Activated CD8-positive, alpha-beta T cell treated with anti-CD3 and anti-CD28 coated beads for 36 hours (primary cell): ENCODE data around the gene MTOR. TPM values are rescaled to one million over a fixed set of nuclear protein-coding genes. Genes with fewer than 3 reads are reported as not detected.

Experiments
- ATAC-seq: fragments of 200-7000 bp; cut with Tn5 transposase; one replicate; pipeline ENCODE4 v1.10.0; 2021; ENCODE audit warnings: mild to moderate bottlenecking, moderate library complexity
- CTCF ChIA-PET: fragments of 350-600 bp; sonication (Branson Sonifier 250); formaldehyde crosslinking; loops from one replicate; lab custom pipeline; 2021; ENCODE audit warnings: antibody characterized with exemption; lab: Charles Lee
- POLR2A ChIA-PET: fragments of 350-600 bp; sonication (Branson Sonifier 250); formaldehyde crosslinking; loops from one replicate; lab custom pipeline; 2021; ENCODE audit warnings: antibody characterized with exemption; lab: Charles Lee
- DNase-seq: peaks from one replicate; pipeline ENCODE4 v3.0.0-alpha.2; 2020
- H3K27ac Mint-ChIP-seq: one replicate; pipeline ENCODE4 v1.8.0; 2021; ENCODE audit warnings: mild to moderate bottlenecking, mixed read lengths
- H3K27me3 Mint-ChIP-seq: one replicate; pipeline ENCODE4 v1.8.0; 2021; ENCODE audit warnings: mixed read lengths
- H3K36me3 Mint-ChIP-seq: one replicate; pipeline ENCODE4 v1.8.0; 2021; ENCODE audit warnings: low read depth, mixed read lengths
- H3K4me1 Mint-ChIP-seq: one replicate; pipeline ENCODE4 v1.8.0; 2021; ENCODE audit warnings: low read depth, mixed read lengths
- H3K4me3 Mint-ChIP-seq: one replicate; pipeline ENCODE4 v1.8.0; 2021; ENCODE audit warnings: mild to moderate bottlenecking, moderate library complexity, mixed read lengths
- H3K9me3 Mint-ChIP-seq: one replicate; pipeline ENCODE4 v1.8.0; 2021; ENCODE audit warnings: mixed read lengths
- intact Hi-C: fragments of 100-400 bp; cut with micrococcal nuclease; formaldehyde crosslinking; loops from one replicate; pipeline ENCODE4 v1.10.0; 2022
- total RNA-seq, 2 experiments: library from RNA; stranded (reverse); gene quantifications; one replicate each; pipeline ENCODE4 v1.2.3, GENCODE V29; 2021
- TF ChIP-seq, protein P1 (sequence below): fragments of 200-600 bp; IDR thresholded peaks from one replicate; pipeline ENCODE4 v1.8.0; 2022; ENCODE audit warnings: antibody characterized with exemption, mild to moderate bottlenecking

The MTOR gene
- total RNA-seq, 2 experiments from 2014 or later, result 34.7 to 36.8 TPM

DNA sequence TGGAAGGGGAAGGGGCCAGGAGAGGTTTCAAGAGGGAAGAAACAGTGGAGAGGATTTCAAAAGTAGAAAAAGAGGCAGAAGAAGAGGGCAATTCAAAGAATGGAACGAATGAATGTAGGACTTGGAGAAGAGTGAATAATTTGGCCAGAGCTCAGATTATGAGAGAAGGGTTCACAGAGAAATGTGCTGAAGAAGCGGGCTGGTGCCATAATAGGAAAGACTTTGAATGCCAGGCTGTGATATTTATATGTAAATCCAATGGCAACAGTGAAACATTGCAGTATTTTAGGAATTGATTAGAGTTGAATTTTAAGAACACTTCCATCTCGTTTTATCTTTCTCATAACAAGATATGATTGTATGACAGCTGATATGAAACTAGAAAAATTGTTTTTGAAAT is 109.2 kb downstream of the MTOR start:
- H3K27me3 Mint-ChIP-seq, result no peaks in the 10 kb centered on the region
- peaks cover 16% of the 10 kb centered on the region for H3K36me3 Mint-ChIP-seq
- intact Hi-C loops, result no loop called here
- H3K9me3 Mint-ChIP-seq, result no peaks in the 10 kb centered on the region
- DNase-seq (no peak), ATAC-seq (no peak)
- CTCF ChIA-PET, result interaction anchor here (3.8 kb wide), 1 partner anchor 115 kb away, joined by 21 read pairs; no protein-coding TSS in a partner anchor
- H3K4me3 Mint-ChIP-seq, result no peak overlapping the region
- TF ChIP-seq, protein P1, sequence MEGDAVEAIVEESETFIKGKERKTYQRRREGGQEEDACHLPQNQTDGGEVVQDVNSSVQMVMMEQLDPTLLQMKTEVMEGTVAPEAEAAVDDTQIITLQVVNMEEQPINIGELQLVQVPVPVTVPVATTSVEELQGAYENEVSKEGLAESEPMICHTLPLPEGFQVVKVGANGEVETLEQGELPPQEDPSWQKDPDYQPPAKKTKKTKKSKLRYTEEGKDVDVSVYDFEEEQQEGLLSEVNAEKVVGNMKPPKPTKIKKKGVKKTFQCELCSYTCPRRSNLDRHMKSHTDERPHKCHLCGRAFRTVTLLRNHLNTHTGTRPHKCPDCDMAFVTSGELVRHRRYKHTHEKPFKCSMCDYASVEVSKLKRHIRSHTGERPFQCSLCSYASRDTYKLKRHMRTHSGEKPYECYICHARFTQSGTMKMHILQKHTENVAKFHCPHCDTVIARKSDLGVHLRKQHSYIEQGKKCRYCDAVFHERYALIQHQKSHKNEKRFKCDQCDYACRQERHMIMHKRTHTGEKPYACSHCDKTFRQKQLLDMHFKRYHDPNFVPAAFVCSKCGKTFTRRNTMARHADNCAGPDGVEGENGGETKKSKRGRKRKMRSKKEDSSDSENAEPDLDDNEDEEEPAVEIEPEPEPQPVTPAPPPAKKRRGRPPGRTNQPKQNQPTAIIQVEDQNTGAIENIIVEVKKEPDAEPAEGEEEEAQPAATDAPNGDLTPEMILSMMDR, result no peak
- H3K27ac Mint-ChIP-seq, result no peak overlapping the region
- POLR2A ChIA-PET, result no interaction called here
- peaks cover 14% of the 10 kb centered on the region for H3K4me1 Mint-ChIP-seq

DNA sequence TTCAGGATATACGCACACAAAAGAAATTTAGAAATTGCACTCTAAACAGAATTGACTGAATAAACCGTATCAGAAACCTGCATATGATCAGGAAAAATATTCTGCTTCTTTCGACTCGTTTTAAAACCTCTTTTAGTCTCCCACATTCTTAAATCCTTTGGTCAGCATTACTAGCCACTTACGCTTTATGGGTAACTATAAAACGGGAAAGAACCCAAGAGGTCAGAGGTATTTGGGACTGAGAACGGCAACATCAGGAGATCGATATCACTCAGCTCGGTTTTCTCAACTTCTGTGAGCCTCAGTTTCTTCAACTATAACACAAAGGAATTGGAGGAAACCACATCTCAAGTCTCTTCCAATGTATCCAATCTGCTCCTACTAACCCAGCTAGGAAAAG is 109.6 kb downstream of the MTOR start:
- no peak for DNase-seq
- peaks cover 12% of the 10 kb centered on the region for H3K4me1 Mint-ChIP-seq
- H3K4me3 Mint-ChIP-seq, result no peak overlapping the region
- TF ChIP-seq, protein P1, result no peak
- H3K27ac Mint-ChIP-seq, result no peak overlapping the region
- no peaks in the 10 kb centered on the region for H3K27me3 Mint-ChIP-seq
- peaks cover 16% of the 10 kb centered on the region for H3K36me3 Mint-ChIP-seq
- no peak for ATAC-seq
- ChIA-PET POLR2A (no interaction called here), CTCF (interaction anchor here (3.8 kb wide), 1 partner anchor 115 kb away, joined by 21 read pairs; no protein-coding TSS in a partner anchor)
- intact Hi-C loops, result no loop called here
- no peaks in the 10 kb centered on the region for H3K9me3 Mint-ChIP-seq

DNA sequence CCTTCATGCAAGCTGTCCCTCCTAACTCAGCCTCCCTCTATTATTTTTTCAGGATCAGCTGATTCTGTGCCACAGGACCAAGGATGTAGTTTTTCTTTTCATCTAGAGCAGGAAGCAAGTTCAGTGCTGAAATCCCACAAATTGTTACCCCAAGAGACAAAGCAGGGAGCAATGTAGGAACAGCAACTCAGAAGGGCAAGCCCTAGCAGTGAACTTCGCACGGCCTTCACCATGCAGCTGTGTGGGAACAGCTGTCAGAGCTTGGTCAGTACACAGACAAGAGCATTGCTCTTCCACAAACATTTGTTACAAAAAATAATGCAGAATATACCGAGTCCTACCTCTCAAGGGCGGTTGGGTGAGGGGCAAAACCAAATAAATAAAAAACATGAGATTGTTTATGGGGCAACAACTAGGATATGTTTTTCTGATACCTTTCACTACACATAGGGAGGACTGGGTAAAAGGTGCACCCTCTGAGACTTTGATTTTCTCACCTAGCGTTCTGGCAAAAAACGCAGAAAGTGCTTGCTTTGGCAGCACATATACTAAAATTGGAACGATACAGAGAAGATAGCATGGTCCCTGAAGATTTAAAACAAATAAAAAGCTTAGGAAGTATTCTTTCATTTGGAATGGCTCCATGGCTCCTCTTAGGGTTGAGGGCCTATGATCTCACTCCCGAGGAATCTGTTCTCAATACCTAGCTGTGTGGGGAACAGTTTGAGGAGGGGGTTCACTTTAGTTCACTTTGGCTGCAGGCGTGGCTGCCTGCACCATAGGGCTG is 110.3 kb downstream of the MTOR start:
- Mint-ChIP-seq H3K27ac (no peak overlapping the region), H3K9me3 (no peaks in the 10 kb centered on the region), H3K4me1 (peaks cover 6% of the 10 kb centered on the region), H3K4me3 (no peak overlapping the region), H3K27me3 (no peaks in the 10 kb centered on the region), H3K36me3 (peaks cover 16% of the 10 kb centered on the region)
- ChIA-PET POLR2A (no interaction called here), CTCF (interaction anchor here (3.8 kb wide), 1 partner anchor 114 kb away, joined by 21 read pairs; no protein-coding TSS in a partner anchor)
- DNase-seq (no peak), ATAC-seq (no peak)
- intact Hi-C loops, result no loop called here
- TF ChIP-seq, protein P1, result no peak

DNA sequence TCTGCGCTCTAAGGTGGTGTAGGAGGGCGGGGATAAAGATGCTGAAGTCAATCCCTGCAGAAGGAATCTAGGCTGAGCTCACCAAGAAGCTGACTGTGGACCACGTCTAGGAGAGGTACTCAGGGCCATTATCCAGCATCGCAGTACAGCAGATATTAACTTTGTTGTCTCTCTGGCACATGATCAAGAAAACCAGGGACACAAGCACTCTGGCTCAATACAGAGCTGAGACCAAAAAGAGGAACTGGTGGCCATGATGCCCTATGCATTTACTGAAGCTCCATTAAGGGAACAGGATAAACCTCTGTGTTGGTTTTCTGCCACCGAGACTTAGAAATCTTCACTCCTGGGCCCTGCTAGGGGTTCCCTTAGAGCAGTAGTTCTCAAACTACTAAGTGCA is 111.2 kb downstream of the MTOR start:
- H3K27ac Mint-ChIP-seq, result no peak overlapping the region
- CTCF ChIA-PET, result interaction anchor here (3.8 kb wide), 1 partner anchor 113 kb away, joined by 21 read pairs; no protein-coding TSS in a partner anchor
- H3K9me3 Mint-ChIP-seq, result no peaks in the 10 kb centered on the region
- POLR2A ChIA-PET, result no interaction called here
- no peak overlapping the region for H3K4me3 Mint-ChIP-seq
- intact Hi-C loops, result no loop called here
- H3K36me3 Mint-ChIP-seq, result peaks cover 10% of the 10 kb centered on the region
- DNase-seq (no peak), ATAC-seq (no peak)
- no peaks in the 10 kb centered on the region for H3K4me1 Mint-ChIP-seq
- H3K27me3 Mint-ChIP-seq, result no peaks in the 10 kb centered on the region
- TF ChIP-seq, protein P1, result no peak

DNA sequence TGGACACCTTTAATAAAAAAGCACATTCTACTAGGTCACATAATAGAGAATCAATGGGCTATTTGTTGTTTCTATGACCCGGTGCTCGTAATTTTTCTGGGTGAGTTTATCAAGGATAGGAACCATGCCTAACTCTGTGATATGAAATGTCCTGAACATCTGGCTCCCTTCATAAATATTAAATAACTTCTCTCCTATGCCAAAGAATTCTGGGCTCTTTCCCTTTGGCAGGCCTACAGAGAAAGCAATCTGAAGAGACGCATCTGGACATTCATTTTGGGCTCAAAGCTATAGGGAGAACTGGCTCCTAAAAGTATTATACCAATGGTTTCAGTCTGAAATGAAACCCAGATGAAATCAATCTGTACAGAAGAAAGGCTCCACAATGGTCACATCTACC is 112.0 kb downstream of the MTOR start:
- H3K27ac Mint-ChIP-seq, result no peak overlapping the region
- intact Hi-C loops, result no loop called here
- POLR2A ChIA-PET, result no interaction called here
- no peaks in the 10 kb centered on the region for H3K27me3 Mint-ChIP-seq
- H3K9me3 Mint-ChIP-seq, result no peaks in the 10 kb centered on the region
- DNase-seq (no peak), ATAC-seq (no peak)
- TF ChIP-seq, protein P1, result no peak
- no peak overlapping the region for H3K4me3 Mint-ChIP-seq
- H3K4me1 Mint-ChIP-seq, result no peaks in the 10 kb centered on the region
- H3K36me3 Mint-ChIP-seq, result peaks cover 15% of the 10 kb centered on the region
- CTCF ChIA-PET, result interaction anchor here (3.8 kb wide), 1 partner anchor 112 kb away, joined by 21 read pairs; no protein-coding TSS in a partner anchor
